ENCODE data around the gene BRI3.

GRCh38 chr7:98286093-98286539, 4.6 kb downstream of the BRI3 start:
- TF ChIP-seq EZH2 (IDR thresholded peaks at IDR 0.05; ENCODE audit: insufficient read depth, poor library complexity, severe bottlenecking) (no peak), EZH2phosphoT487 (IDR thresholded peaks at IDR 0.05; ENCODE audit: insufficient read depth, low read depth) (no peak)
